Kidney epithelial cell (primary cell): Measurements from ENCODE around the gene METTL25. TPM values are rescaled to one million over a fixed set of nuclear protein-coding genes. Genes with fewer than 3 reads are reported as not detected.
A peak's percentile ranks its signal among the peaks of the same experiment; 100 is the strongest.

ENCODE experiments used
- DNase-seq: peaks from one replicate; pipeline ENCODE4 v3.0.0-alpha.2; 2010; ENCODE audit warnings: low read depth
- H3K27me3 ChIP-seq: 2 replicates; pipeline ENCODE4 v1.6.0; 2011; ENCODE audit warnings: low read length; ENCODE audit not compliant: control insufficient read depth, insufficient read depth
- H3K36me3 ChIP-seq: 2 replicates; pipeline ENCODE4 v1.5.1; 2011; ENCODE audit warnings: low read length; ENCODE audit not compliant: control insufficient read depth, insufficient read depth
- H3K4me3 ChIP-seq: 2 replicates; pipeline ENCODE4 v1.5.1; 2011; ENCODE audit warnings: low read depth, mild to moderate bottlenecking, control low read depth, low read length
- total RNA-seq: library from RNA; depleted of rRNA; stranded (reverse); fragments of >200 nt; gene quantifications from 2 replicates; pipeline ENCODE4 v1.2.3, GENCODE V29; 2015
- TF ChIP-seq, protein P1 (sequence below): IDR thresholded peaks from 2 replicates; pipeline ENCODE4 v1.5.1; 2011; ENCODE audit warnings: mild to moderate bottlenecking, moderate library complexity, low read length, control low read depth, inconsistent platforms; ENCODE audit not compliant: insufficient read depth, poor library complexity, severe bottlenecking

The METTL25 gene
- total RNA-seq, 1 donor from 2014 or later, result 5.3 TPM

DNA sequence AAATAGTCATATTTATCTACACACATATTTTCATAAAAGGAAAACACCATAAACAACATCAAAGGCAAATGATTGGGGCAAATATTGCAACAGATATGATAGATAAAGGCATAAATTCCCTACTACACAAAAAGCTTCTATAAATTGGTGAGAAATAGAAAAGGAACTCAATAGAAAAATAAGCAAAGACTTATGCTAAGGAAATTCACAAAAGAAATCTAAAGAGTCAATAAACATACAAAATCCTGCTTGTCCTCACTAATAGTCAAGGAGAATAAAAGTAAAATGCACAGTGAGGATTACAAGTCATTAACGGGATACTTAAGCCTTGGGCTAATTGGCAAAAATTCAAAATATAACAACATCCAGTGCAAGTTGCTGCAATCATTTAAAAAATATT, 30.5 kb upstream of the METTL25 start:
- no peak for DNase-seq
- TF ChIP-seq, protein P1, sequence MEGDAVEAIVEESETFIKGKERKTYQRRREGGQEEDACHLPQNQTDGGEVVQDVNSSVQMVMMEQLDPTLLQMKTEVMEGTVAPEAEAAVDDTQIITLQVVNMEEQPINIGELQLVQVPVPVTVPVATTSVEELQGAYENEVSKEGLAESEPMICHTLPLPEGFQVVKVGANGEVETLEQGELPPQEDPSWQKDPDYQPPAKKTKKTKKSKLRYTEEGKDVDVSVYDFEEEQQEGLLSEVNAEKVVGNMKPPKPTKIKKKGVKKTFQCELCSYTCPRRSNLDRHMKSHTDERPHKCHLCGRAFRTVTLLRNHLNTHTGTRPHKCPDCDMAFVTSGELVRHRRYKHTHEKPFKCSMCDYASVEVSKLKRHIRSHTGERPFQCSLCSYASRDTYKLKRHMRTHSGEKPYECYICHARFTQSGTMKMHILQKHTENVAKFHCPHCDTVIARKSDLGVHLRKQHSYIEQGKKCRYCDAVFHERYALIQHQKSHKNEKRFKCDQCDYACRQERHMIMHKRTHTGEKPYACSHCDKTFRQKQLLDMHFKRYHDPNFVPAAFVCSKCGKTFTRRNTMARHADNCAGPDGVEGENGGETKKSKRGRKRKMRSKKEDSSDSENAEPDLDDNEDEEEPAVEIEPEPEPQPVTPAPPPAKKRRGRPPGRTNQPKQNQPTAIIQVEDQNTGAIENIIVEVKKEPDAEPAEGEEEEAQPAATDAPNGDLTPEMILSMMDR, result no peak

DNA sequence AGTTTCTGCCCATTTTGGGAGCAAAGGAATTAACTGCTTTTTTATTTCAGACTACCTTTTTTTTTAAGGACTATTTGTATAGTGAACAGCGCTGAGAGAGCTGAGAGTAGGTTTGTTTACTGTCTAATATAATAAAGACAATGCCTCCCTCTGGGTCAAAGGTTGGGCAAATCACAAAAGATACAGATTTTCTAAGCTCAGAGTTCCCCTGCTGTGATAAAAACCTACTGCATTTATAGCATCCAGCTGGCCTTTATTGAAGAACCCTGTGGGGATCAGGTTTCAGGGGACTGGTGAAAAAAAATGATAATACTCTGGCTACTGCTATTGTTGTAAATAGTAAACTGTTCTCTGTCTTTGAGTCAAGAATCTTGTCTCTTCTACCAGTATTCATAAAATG, 28.8 kb upstream of the METTL25 start:
- DNase-seq, result no peak
- Histone ChIP-seq H3K4me3 (no peak overlapping the region), H3K36me3 (no peaks in the 10 kb centered on the region), H3K27me3 (no peaks in the 10 kb centered on the region)
- TF ChIP-seq, protein P1, result no peak

More for the DNA sequence above, 30.5 kb upstream of the METTL25 start:
- Histone ChIP-seq H3K4me3 (no peak overlapping the region), H3K27me3 (no peaks in the 10 kb centered on the region), H3K36me3 (no peaks in the 10 kb centered on the region)

DNA sequence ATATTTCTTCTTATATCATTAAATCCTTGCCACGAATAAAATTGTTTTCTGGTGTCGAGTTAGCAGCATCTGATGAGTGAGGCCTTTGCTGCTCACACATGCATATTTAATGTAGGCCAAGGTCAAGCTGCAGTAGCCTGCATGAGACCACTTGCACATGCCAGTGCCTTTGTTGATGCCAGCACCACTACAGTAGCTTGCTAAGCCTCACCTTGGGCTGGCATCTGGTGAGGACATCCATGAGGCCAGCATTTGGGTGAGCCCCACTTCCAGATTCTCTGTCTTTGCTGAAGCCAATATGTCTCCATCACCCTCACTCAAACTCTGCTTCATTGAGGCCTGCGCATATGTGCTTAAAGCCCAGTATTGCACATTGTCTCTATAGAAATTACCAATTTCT, 8.2 kb upstream of the METTL25 start:
- Histone ChIP-seq H3K4me3 (no peak overlapping the region), H3K27me3 (no peaks in the 10 kb centered on the region), H3K36me3 (no peaks in the 10 kb centered on the region)
- TF ChIP-seq, protein P1, result no peak
- no peak for DNase-seq

DNA sequence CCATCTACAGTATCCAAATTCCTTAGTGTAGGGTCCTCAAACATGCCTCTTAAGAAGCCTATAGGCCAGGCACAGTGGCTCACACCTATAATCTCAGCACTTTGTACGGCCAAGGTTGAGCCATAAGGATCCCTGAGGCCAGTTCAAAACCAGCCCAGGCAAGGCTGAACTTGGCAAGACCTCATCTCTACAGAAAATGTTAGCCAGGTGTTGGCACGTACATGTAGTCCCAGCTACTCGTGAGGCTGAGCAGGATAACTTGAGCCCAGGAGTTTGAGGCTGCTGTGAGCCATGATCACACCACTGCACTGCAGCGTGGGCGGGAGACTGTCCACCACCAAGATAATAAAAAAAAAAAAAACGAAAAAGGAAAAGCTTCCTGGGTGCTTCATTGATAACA, 6.9 kb upstream of the METTL25 start:
- Histone ChIP-seq H3K27me3 (no peaks in the 10 kb centered on the region), H3K36me3 (no peaks in the 10 kb centered on the region), H3K4me3 (no peak overlapping the region)
- no peak for DNase-seq
- TF ChIP-seq, protein P1, result no peak

DNA sequence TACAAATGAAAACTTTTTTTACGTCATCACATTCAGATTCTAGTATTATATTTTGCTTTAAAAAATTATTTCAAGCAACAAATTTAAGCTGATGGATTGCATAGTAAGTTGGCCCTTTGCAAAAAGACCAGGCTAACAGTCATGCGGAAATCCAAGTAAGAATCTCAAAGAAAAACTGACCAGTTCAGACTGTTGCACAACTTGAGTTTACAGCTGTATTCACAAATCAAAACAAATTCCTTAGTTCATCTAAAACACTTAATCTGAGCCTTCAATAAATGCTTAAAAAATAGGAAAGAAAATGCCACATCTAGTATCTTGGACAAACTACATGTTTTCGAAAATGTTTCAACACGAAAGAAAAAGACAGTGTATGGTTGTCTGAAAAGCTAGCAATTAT, 989 bp upstream of the METTL25 start:
- TF ChIP-seq, protein P1, result no peak
- no peaks in the 10 kb centered on the region for H3K27me3 ChIP-seq
- DNase-seq, result no peak
- no peaks in the 10 kb centered on the region for H3K36me3 ChIP-seq
- H3K4me3 ChIP-seq, result peak overlapping the region; percentile 79

DNA sequence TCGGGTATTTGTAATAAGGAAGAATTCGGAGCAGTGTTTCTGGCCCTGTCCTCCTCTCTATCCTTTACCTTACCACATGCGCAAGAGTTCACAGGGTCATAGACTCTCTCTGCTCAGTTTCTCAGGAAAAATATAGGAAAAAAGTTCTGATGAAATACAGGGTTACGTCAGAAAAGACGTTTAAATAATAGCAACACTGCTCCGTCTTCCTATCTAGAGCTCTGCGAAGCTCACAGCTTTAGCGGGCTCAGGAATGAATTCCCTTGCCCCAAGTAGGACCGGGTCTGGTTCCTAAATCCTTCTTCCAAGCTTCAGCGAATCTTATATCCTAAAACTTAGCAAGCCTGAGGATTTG, 507 bp upstream of the METTL25 start:
- TF ChIP-seq, protein P1, result no peak
- DNase-seq, result no peak
- Histone ChIP-seq H3K27me3 (no peaks in the 10 kb centered on the region), H3K36me3 (no peaks in the 10 kb centered on the region), H3K4me3 (peak overlapping the region; percentile 79)
